Tibial artery (tissue), 4 donors: ENCODE measurements around the gene TXNRD1.
A peak's percentile ranks its signal among the peaks of the same experiment; 100 is the strongest.
"Not testable (repeated sequence)": the region's sequence is repeated elsewhere in the genome, so short reads cannot be mapped to it uniquely, and the experiment has no call there.

Experiments
- DNase-seq, 2 donors: peaks; one replicate each; pipeline ENCODE4 v3.0.0-alpha.2; 2019
- H3K27ac ChIP-seq, 2 donors: fragments of 200-600 bp; sonication (generic) in 1 of 2; 1 replicate in 1 of 2; 2 replicates in 1 of 2; pipeline ENCODE4 v1.5.1; 2018 to 2019; ENCODE audit warnings: mild to moderate bottlenecking in 1 of 2
- H3K27me3 ChIP-seq, 2 donors: fragments of 200-600 bp; sonication (generic) in 1 of 2; one replicate each; pipeline versions ENCODE4 v1.5.1 to v1.6.0; 2016 to 2019
- H3K36me3 ChIP-seq, 3 donors: fragments of 200-600 bp; sonication (generic) in 2 of 3; one replicate each; pipeline ENCODE4 v1.5.1; 2016 to 2019; ENCODE audit warnings: mild to moderate bottlenecking in 2 of 3
- H3K4me1 ChIP-seq, 4 donors: fragments of 200-600 bp; sonication (generic) in 2 of 4; 1 replicate in 3 of 4; 2 replicates in 1 of 4; pipeline ENCODE4 v1.5.1; 2016 to 2019
- H3K4me3 ChIP-seq, 2 donors: fragments of 200-600 bp; sonication (generic) in 1 of 2; 1 replicate in 1 of 2; 2 replicates in 1 of 2; pipeline ENCODE4 v1.5.1; 2018 to 2019; ENCODE audit warnings: mild to moderate bottlenecking in 2 of 2
- H3K9me3 ChIP-seq, 3 donors: fragments of 200-600 bp; sonication (generic) in 1 of 3; one replicate each; pipeline ENCODE4 v1.5.1; 2016 to 2019
- CTCF ChIP-seq, 2 experiments: fragments of 200-600 bp in 1 of 2; fragments of 450-650 bp in 1 of 2; IDR thresholded peaks; one replicate each; pipeline ENCODE4 v1.5.1; 2017 to 2019; ENCODE audit warnings: antibody characterized with exemption in 2 of 2, mild to moderate bottlenecking in 1 of 2, moderate library complexity in 1 of 2
- intact Hi-C: fragments of 100-400 bp; cut with DNase I; formaldehyde crosslinking; loops from one replicate; pipeline ENCODE4 v1.15.0; 2023; ENCODE audit warnings: low total_unique reads

TXNRD1 gene

GRCh38 chr12:104213952-104214351 lies 1.6 kb upstream of the TXNRD1 start:
- H3K36me3 ChIP-seq: no peaks in the 10 kb centered on the region
- no peak for DNase-seq
- no peaks in the 10 kb centered on the region for H3K9me3 ChIP-seq
- intact Hi-C loops: no loop called here
- no peak overlapping the region for H3K4me3 ChIP-seq
- TF ChIP-seq CTCF (IDR thresholded peaks at IDR 0.05): no peak
- no peak overlapping the region for H3K27ac ChIP-seq
- H3K27me3 ChIP-seq: no peaks in the 10 kb centered on the region
- H3K4me1 ChIP-seq: peaks cover 0 to 22% (median 2%) of the 10 kb centered on the region in 4 donors

- no peak for TF ChIP-seq CTCF (IDR thresholded peaks at IDR 0.05)
- H3K27ac ChIP-seq: peak overlapping the region; percentile 97
- no peaks in the 10 kb centered on the region for H3K27me3 ChIP-seq
- H3K9me3 ChIP-seq: no peaks in the 10 kb centered on the region
- DNase-seq: no peak
- no peaks in the 10 kb centered on the region for H3K36me3 ChIP-seq
- H3K4me3 ChIP-seq: peak overlapping the region; percentile 70 to 82
- peaks cover 0 to 44% (median 17%) of the 10 kb centered on the region in 4 donors for H3K4me1 ChIP-seq
- intact Hi-C loops: loop anchor here (5.0 kb wide), 2 partner anchors 71 to 141 kb away; no protein-coding TSS in a partner anchor
These were observed 944 bp downstream of the TXNRD1 start for GRCh38 chr12:104216521-104216924.

GRCh38 chr12:104218506-104218905 lies 2.9 kb downstream of the TXNRD1 start:
- H3K9me3 ChIP-seq, H3K4me3 ChIP-seq, H3K36me3 ChIP-seq, DNase-seq, H3K27me3 ChIP-seq: not testable (repeated sequence)
- intact Hi-C loops: loop anchor here (5.0 kb wide), 2 partner anchors 69 to 139 kb away; no protein-coding TSS in a partner anchor
- Histone ChIP-seq H3K27ac (peak overlapping the region; percentile 81 to 97), H3K4me1 (peaks cover 0 to 46% (median 17%) of the 10 kb centered on the region in 4 donors)

- H3K36me3 ChIP-seq: no peaks in the 10 kb centered on the region
- DNase-seq: no peak
- no peaks in the 10 kb centered on the region for H3K27me3 ChIP-seq
- no peak for TF ChIP-seq CTCF (IDR thresholded peaks at IDR 0.05)
- H3K9me3 ChIP-seq: no peaks in the 10 kb centered on the region
- peak overlapping the region; percentile 81 to 97 for H3K27ac ChIP-seq
- H3K4me3 ChIP-seq: no peak overlapping the region
- peaks cover 0 to 50% (median 17%) of the 10 kb centered on the region in 4 donors for H3K4me1 ChIP-seq
- intact Hi-C loops: loop anchor here (5.0 kb wide), 2 partner anchors 68 to 138 kb away; no protein-coding TSS in a partner anchor
These were observed 3.4 kb downstream of the TXNRD1 start for GRCh38 chr12:104218935-104219334.

- H3K4me3 ChIP-seq: no peak overlapping the region
- peak overlapping the region; percentile 81 to 97 for H3K27ac ChIP-seq
- H3K36me3 ChIP-seq: no peaks in the 10 kb centered on the region
- no peak for TF ChIP-seq CTCF (IDR thresholded peaks at IDR 0.05)
- H3K27me3 ChIP-seq: no peaks in the 10 kb centered on the region
- intact Hi-C loops: loop anchor here (5.0 kb wide), 2 partner anchors 68 to 138 kb away; no protein-coding TSS in a partner anchor
- no peak for DNase-seq
- peaks cover 0 to 51% (median 17%) of the 10 kb centered on the region in 4 donors for H3K4me1 ChIP-seq
- no peaks in the 10 kb centered on the region for H3K9me3 ChIP-seq
These were observed 3.8 kb downstream of the TXNRD1 start for GRCh38 chr12:104219361-104219892.

- peaks cover 0 to 51% (median 17%) of the 10 kb centered on the region in 4 donors for H3K4me1 ChIP-seq
- H3K27ac ChIP-seq: peak overlapping the region; percentile 81 to 97
- no peak for TF ChIP-seq CTCF (IDR thresholded peaks at IDR 0.05)
- no peaks in the 10 kb centered on the region for H3K36me3 ChIP-seq
- H3K4me3 ChIP-seq: no peak overlapping the region
- no peaks in the 10 kb centered on the region for H3K27me3 ChIP-seq
- intact Hi-C loops: loop anchor here (5.0 kb wide), 2 partner anchors 67 to 137 kb away; no protein-coding TSS in a partner anchor
- H3K9me3 ChIP-seq: no peaks in the 10 kb centered on the region
- peak in 1 of 2 donors; percentile 45 for DNase-seq
These were observed 4.4 kb downstream of the TXNRD1 start for GRCh38 chr12:104219908-104220404.
